GM20000 (cell line): ENCODE data around the gene FGGY.
"Not testable (repeated sequence)": the region's sequence is repeated elsewhere in the genome, so short reads cannot be mapped to it uniquely, and the experiment has no call there.

ENCODE experiments used
- DNase-seq: peaks from one replicate; pipeline ENCODE4 v3.0.0; 2012; ENCODE audit warnings: low spot score
- CTCF ChIP-seq: IDR thresholded peaks from 2 replicates; pipeline ENCODE4 v1.5.1; 2012; ENCODE audit warnings: mild to moderate bottlenecking, control low read depth; ENCODE audit errors: extremely low read depth, missing control alignments

FGGY gene

GRCh38 chr1:59343576-59343840 is 46.6 kb downstream of the FGGY start:
- no peak for TF ChIP-seq CTCF
- DNase-seq = no peak

GRCh38 chr1:59345221-59345620 is 48.3 kb downstream of the FGGY start:
- no peak for DNase-seq
- no peak for TF ChIP-seq CTCF

GRCh38 chr1:59346429-59346828 is 49.5 kb downstream of the FGGY start:
- DNase-seq = no peak
- TF ChIP-seq CTCF = no peak

- DNase-seq = no peak
- no peak for TF ChIP-seq CTCF
These were observed 52.2 kb downstream of the FGGY start for GRCh38 chr1:59349101-59349500.

- no peak for TF ChIP-seq CTCF
- DNase-seq = no peak
These were observed 53.6 kb downstream of the FGGY start for GRCh38 chr1:59350521-59350920.

DNA sequence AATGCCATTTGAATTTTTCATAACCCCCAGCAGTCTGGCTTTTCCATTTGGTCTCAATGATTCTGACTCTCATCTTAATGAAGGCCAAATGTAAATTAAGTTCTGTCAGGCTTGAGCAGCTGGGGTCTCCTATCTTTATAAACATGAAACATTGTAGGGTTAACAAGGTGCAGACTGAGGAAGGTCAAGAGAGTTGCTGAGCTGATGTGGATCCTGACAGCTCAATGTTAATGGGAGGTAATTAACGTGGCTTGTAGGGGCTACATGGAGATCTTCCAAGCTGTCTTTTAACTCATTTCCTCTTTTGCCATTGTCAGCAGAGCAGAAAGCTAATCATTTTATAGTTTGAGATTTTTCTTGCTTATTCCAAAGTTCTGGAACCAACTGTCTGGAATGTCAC is 55.2 kb downstream of the FGGY start:
- no peak for TF ChIP-seq CTCF
- DNase-seq = no peak

- no peak for TF ChIP-seq CTCF
- DNase-seq = no peak
These were observed 56.6 kb downstream of the FGGY start for GRCh38 chr1:59353453-59353852.

DNA sequence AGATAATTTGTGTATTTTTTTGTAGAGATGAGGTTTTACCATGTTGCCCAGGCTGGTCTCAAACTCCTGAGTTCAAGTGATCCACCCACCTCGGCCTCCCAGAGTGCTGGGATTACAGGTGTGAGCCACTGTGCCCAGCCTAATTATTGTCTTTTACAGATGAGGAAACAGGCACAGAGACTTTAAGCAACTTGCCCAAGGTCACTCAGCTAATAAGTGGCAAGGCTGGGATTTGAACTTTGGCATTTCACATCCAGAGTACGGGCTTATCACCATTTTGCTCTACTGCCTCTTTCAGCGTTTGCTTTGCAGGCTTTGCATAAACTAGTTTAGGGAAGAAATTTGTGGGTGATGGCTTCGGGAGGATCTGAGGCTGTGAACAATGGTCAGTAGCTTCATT is 57.3 kb downstream of the FGGY start:
- not testable (repeated sequence) for DNase-seq
